Endothelial cell of umbilical vein (primary cell): ENCODE results near the gene MOB3B. TPM values are rescaled to one million over a fixed set of nuclear protein-coding genes. Genes with fewer than 3 reads are reported as not detected.

Source experiments
- BruUV-seq: library from RNA; stranded (reverse); fragments of 400-500 nt; replicated peaks from 2 replicates; lab custom pipeline; 2021; lab: Mats Ljungman, UMichigan
- CTCF ChIA-PET: fragments of 300-600, 350-600 bp; sonication (Branson Sonifier 250); formaldehyde crosslinking; loops from one replicate; lab custom pipeline; 2021; ENCODE audit warnings: antibody characterized with exemption, inconsistent platforms; lab: Charles Lee
- POLR2A ChIA-PET: fragments of 300-600, 350-600 bp; sonication (Branson Sonifier 250); formaldehyde crosslinking; loops from one replicate; lab custom pipeline; 2021; ENCODE audit warnings: antibody characterized with exemption, inconsistent platforms; lab: Charles Lee
- DNase-seq: peaks from one replicate; pipeline ENCODE4 v3.0.0-alpha.2; 2011; ENCODE audit warnings: low read depth, low spot score
- FAIRE-seq: peaks from 2 replicates; lab custom pipeline; 2011; peaks lifted over from hg19 to GRCh38; lab: Jason Lieb, UNC
- H2AFZ ChIP-seq: 2 replicates; pipeline ENCODE4 v1.6.0; 2012; ENCODE audit warnings: low read depth, low read length, control low read depth, inconsistent platforms
- H3K27ac ChIP-seq: 2 replicates; pipeline ENCODE4 v1.5.1; 2011; ENCODE audit warnings: low read depth, mild to moderate bottlenecking, control low read depth, low read length, moderate library complexity; ENCODE audit not compliant: insufficient read depth
- H3K27me3 ChIP-seq, 2 experiments: 2 replicates each; pipeline versions ENCODE4 v1.6.0 to v1.6.1; 2011; ENCODE audit warnings: low read length in 2 of 2, mixed read lengths in 1 of 2; ENCODE audit not compliant: control insufficient read depth in 2 of 2, insufficient read depth in 2 of 2
- H3K36me3 ChIP-seq, 2 experiments: 2 replicates in 1 of 2; 3 replicates in 1 of 2; pipeline ENCODE4 v1.5.1; 2011; ENCODE audit warnings: low read length in 2 of 2, mild to moderate bottlenecking in 1 of 2, moderate library complexity in 1 of 2; ENCODE audit not compliant: control insufficient read depth in 2 of 2, insufficient read depth in 2 of 2; ENCODE audit errors: extremely low read depth in 1 of 2
- H3K4me1 ChIP-seq: 3 replicates; pipeline ENCODE4 v1.5.1; 2011; ENCODE audit warnings: mild to moderate bottlenecking, low read length; ENCODE audit not compliant: control insufficient read depth, insufficient read depth; ENCODE audit errors: extremely low read depth
- H3K4me2 ChIP-seq: 2 replicates; pipeline ENCODE4 v1.6.1; 2011; ENCODE audit warnings: low read length, control low read depth, mixed read lengths; ENCODE audit not compliant: insufficient read depth
- H3K4me3 ChIP-seq, 3 experiments: fragments of 200-600 bp in 1 of 3; sonication (generic), shearing (Covaris generic) in 1 of 3; replicated peaks in 1 of 3; 2 replicates each; pipeline ENCODE4 v1.5.1; 2011 to 2016; ENCODE audit warnings: control low read depth in 3 of 3, low read length in 3 of 3, mild to moderate bottlenecking in 2 of 3, inconsistent platforms in 1 of 3, low read depth in 1 of 3, moderate library complexity in 1 of 3; ENCODE audit not compliant: insufficient read depth in 1 of 3
- H3K79me2 ChIP-seq: 2 replicates; pipeline ENCODE4 v1.6.0; 2012; ENCODE audit warnings: low read length, inconsistent platforms; ENCODE audit not compliant: control insufficient read depth, insufficient read depth
- H3K9ac ChIP-seq: replicated peaks from 2 replicates; pipeline ENCODE3; 2011; ENCODE audit warnings: low read length, control low read depth; ENCODE audit not compliant: insufficient read depth; ENCODE audit errors: extremely low read depth
- H3K9me1 ChIP-seq: replicated peaks from 3 replicates; pipeline ENCODE4 v1.6.0; 2011; ENCODE audit warnings: mild to moderate bottlenecking, low read length; ENCODE audit not compliant: control insufficient read depth, insufficient read depth; ENCODE audit errors: extremely low read depth
- H3K9me3 ChIP-seq: replicated peaks from 2 replicates; pipeline ENCODE4 v1.5.1; 2012; ENCODE audit warnings: low read length, inconsistent platforms; ENCODE audit not compliant: control insufficient read depth, insufficient read depth
- H4K20me1 ChIP-seq: replicated peaks from 2 replicates; pipeline ENCODE3; 2011; ENCODE audit warnings: mild to moderate bottlenecking, low read length; ENCODE audit not compliant: control insufficient read depth, insufficient read depth; ENCODE audit errors: extremely low read depth
- EZH2 ChIP-seq: IDR thresholded peaks from 2 replicates; pipeline ENCODE4 v1.6.1; 2012; ENCODE audit warnings: borderline replicate concordance, low read depth, mild to moderate bottlenecking, moderate library complexity, low read length, inconsistent platforms; ENCODE audit not compliant: severe bottlenecking
- FOS ChIP-seq: IDR thresholded peaks from 2 replicates; pipeline ENCODE4 v1.6.1; 2011; ENCODE audit warnings: mild to moderate bottlenecking, low read length, moderate library complexity, borderline replicate concordance; ENCODE audit not compliant: insufficient read depth
- GATA2 ChIP-seq: IDR thresholded peaks from 2 replicates; pipeline ENCODE4 v1.7.0; 2011; ENCODE audit warnings: low read depth, mild to moderate bottlenecking, moderate library complexity, mixed read lengths, low read length; ENCODE audit not compliant: insufficient read length, insufficient read depth
- JUN ChIP-seq: IDR thresholded peaks from 2 replicates; pipeline ENCODE4 v1.6.1; 2011; ENCODE audit warnings: borderline replicate concordance, low read depth; ENCODE audit not compliant: insufficient read length, insufficient read depth
- MAX ChIP-seq: IDR thresholded peaks from 2 replicates; pipeline ENCODE4 v1.6.1; 2011; ENCODE audit not compliant: insufficient read depth, insufficient read length
- MYC ChIP-seq: IDR thresholded peaks from one replicate; pipeline ENCODE4 v1.6.1; 2011; ENCODE audit warnings: mild to moderate bottlenecking, low read depth, low read length
- POLR2A ChIP-seq: IDR thresholded peaks from 2 replicates; pipeline ENCODE4 v1.6.1; 2012; ENCODE audit warnings: low read depth, mild to moderate bottlenecking, control low read depth, low read length
- POLR2AphosphoS5 ChIP-seq: IDR thresholded peaks from 2 replicates; pipeline ENCODE4 v1.6.1; 2012; ENCODE audit warnings: low read depth, mild to moderate bottlenecking, control low read depth, low read length, moderate library complexity; ENCODE audit not compliant: insufficient read depth
- dilution Hi-C: fragments of 300-500 bp; cut with MboI; formaldehyde crosslinking; loops from one replicate; pipeline ENCODE4 v1.15.0; 2019; ENCODE audit warnings: low sequenced_read_pairs; ENCODE audit not compliant: extremely low pct_ligation_motif_present
- intact Hi-C: fragments of 100-400 bp; cut with micrococcal nuclease; formaldehyde crosslinking; loops from one replicate; pipeline ENCODE4 v1.10.0; 2022
- polyA plus RNA-seq, 4 experiments: library from polyadenylated mRNA; depleted of rRNA in 3 of 4; stranded (reverse) in 3 of 4; unstranded in 1 of 4; fragments of >200 nt; gene quantifications; 2 replicates each; pipeline versions ENCODE4 v1.2.1 to v1.2.3, GENCODE V29; 2011 to 2012; ENCODE audit warnings: missing spikeins in 1 of 4
- total RNA-seq: library from RNA; stranded (reverse); gene quantifications from 2 replicates; pipeline ENCODE4 v1.2.3, GENCODE V29; 2021
- TF ChIP-seq, protein P1 (sequence below), 2 donors: IDR thresholded peaks; 1 replicate in 1 of 2; 2 replicates in 1 of 2; pipeline ENCODE4 v1.5.1; 2011; ENCODE audit warnings: low read length in 2 of 2, mild to moderate bottlenecking in 2 of 2, moderate library complexity in 2 of 2, control low read depth in 1 of 2, inconsistent platforms in 1 of 2, low read depth in 1 of 2; ENCODE audit not compliant: insufficient read depth in 1 of 2; ENCODE audit errors: extremely low read depth in 1 of 2

MOB3B gene
- total and polyA plus RNA-seq, 2 donors (not counting 3 experiments of a cell fraction or from before 2014, with no cell fraction given), result 0.03 TPM; not detected in 1

- Histone ChIP-seq H3K9me1 (no peaks in the 10 kb centered on the region), H3K36me3 (no peaks in the 10 kb centered on the region), H4K20me1 (no peaks in the 10 kb centered on the region), H3K4me2 (no peak overlapping the region), H3K4me1 (no peaks in the 10 kb centered on the region), H3K9me3 (no peaks in the 10 kb centered on the region), H3K27me3 (no peaks in the 10 kb centered on the region), H3K4me3 (no peak overlapping the region), H3K27ac (no peak overlapping the region), H3K9ac (no peak overlapping the region), H2AFZ (no peak overlapping the region), H3K79me2 (no peaks in the 10 kb centered on the region)
- no TSS peak for BruUV-seq
- dilution Hi-C loops, result no loop called here
- DNase-seq, result no peak
- no peak for FAIRE-seq
- ChIA-PET POLR2A (no interaction called here), CTCF (interaction anchor here (1.6 to 2.1 kb wide), 2 partner anchors 10 to 204 kb away, joined by 5 to 9 read pairs; no protein-coding TSS in a partner anchor)
- intact Hi-C loops, result no loop called here
- TF ChIP-seq GATA2 (no peak), JUN (no peak), MAX (no peak), POLR2A (no peak), EZH2 (no peak), POLR2AphosphoS5 (no peak)
These were observed 7.4 kb upstream of the MOB3B start for GRCh38 chr9:27537027-27537435.

DNA sequence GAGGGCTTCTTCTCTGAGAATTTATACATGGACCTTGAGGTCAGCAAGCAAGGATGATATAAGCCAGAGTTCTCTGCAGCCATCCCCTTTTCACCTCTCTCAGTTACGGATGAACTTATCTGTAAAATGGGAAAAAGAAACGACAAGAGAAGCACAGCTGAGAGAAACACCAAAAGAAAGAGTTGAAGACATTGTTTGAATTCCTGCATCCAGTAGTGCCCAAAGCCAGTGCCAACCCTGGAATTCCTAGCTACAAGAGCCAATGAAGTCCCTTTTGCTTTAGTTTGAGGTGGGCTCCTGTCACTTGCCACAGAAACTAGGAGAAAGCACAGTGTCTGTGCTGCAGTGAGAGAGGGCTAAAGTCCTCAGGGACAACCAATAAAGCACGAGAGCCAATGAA is 6.6 kb upstream of the MOB3B start:
- no TSS peak for BruUV-seq
- H3K4me1 ChIP-seq, result no peaks in the 10 kb centered on the region
- H3K27me3 ChIP-seq, result peaks cover 0 to 2% of the 10 kb centered on the region in 2 experiments
- ChIA-PET CTCF (interaction anchor here (1.6 to 2.1 kb wide), 2 partner anchors 11 to 203 kb away, joined by 5 to 9 read pairs; no protein-coding TSS in a partner anchor), POLR2A (no interaction called here)
- intact Hi-C loops, result no loop called here
- H3K4me3 ChIP-seq, result no peak overlapping the region
- no peaks in the 10 kb centered on the region for H4K20me1 ChIP-seq
- H2AFZ ChIP-seq, result no peak overlapping the region
- dilution Hi-C loops, result no loop called here
- TF ChIP-seq POLR2AphosphoS5 (no peak), POLR2A (no peak), MYC (no peak), MAX (no peak), EZH2 (no peak), GATA2 (no peak), FOS (no peak), JUN (no peak)
- TF ChIP-seq, protein P1, sequence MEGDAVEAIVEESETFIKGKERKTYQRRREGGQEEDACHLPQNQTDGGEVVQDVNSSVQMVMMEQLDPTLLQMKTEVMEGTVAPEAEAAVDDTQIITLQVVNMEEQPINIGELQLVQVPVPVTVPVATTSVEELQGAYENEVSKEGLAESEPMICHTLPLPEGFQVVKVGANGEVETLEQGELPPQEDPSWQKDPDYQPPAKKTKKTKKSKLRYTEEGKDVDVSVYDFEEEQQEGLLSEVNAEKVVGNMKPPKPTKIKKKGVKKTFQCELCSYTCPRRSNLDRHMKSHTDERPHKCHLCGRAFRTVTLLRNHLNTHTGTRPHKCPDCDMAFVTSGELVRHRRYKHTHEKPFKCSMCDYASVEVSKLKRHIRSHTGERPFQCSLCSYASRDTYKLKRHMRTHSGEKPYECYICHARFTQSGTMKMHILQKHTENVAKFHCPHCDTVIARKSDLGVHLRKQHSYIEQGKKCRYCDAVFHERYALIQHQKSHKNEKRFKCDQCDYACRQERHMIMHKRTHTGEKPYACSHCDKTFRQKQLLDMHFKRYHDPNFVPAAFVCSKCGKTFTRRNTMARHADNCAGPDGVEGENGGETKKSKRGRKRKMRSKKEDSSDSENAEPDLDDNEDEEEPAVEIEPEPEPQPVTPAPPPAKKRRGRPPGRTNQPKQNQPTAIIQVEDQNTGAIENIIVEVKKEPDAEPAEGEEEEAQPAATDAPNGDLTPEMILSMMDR (IDR thresholded peaks at IDR 0.05; ENCODE audit: extremely low read depth in 1 of 2, insufficient read depth in 1 of 2, low read depth in 1 of 2, low read length in 2 of 2), result no peak
- H3K4me2 ChIP-seq, result no peak overlapping the region
- DNase-seq (no peak), FAIRE-seq (no peak)
- no peak overlapping the region for H3K27ac ChIP-seq
- no peaks in the 10 kb centered on the region for H3K9me3 ChIP-seq
- H3K36me3 ChIP-seq, result no peaks in the 10 kb centered on the region
- no peak overlapping the region for H3K9ac ChIP-seq
- no peaks in the 10 kb centered on the region for H3K9me1 ChIP-seq
- H3K79me2 ChIP-seq, result no peaks in the 10 kb centered on the region
